GM15510 (cell line): ENCODE data around the gene CNTNAP5.

ENCODE experiments used
- POLR2A ChIP-seq: IDR thresholded peaks from 3 replicates; pipeline ENCODE4 v1.6.1; 2011; ENCODE audit warnings: borderline replicate concordance; ENCODE audit not compliant: insufficient read length; ENCODE audit errors: extremely low read depth

Gene CNTNAP5

DNA sequence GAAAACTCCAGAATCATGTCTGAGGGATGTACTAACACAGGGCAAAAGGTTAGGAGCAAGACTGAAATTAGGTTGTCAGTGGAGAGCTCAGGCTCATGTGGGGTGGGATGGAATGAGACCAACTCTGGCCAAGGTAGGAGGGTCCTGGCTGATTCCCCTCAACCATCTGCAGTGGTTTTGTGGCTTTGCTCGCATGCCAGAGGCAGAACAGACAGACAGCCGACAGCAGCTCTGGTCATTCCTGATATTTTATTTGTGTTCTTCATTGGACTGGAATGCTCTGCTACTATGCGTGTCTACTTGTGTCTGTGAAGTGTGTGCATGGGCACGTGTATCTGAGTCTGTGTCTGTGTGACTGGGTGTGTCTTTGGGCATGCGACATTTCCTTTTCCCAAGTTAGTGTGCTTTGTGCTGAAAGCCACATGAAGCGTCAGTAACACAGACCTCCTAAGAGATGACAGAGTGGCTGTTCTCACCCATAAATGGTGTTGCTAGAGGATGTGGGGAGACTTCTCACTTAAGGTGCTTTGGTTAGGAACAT is 239.5 kb downstream of the CNTNAP5 start:
- TF ChIP-seq POLR2A = no peak

DNA sequence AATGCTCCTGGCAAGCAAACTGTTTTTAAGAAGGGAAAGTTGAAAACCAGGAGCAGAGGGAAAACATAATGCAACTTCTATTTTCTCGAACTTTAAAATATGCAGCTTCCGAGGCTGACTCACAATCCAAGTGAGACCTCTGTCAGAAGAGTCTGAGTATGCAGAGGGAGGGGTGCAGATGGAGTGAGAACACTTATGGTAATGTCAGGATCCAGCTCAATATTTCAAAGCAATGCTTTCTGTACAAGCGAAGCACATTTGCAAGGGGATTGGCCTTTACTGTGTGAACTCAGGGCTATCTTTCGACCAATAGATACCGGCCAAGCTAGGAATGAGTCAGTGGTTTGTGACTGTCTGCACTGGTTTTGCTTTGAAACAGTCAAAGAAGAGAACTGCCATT is 242.7 kb downstream of the CNTNAP5 start:
- TF ChIP-seq POLR2A = no peak

DNA sequence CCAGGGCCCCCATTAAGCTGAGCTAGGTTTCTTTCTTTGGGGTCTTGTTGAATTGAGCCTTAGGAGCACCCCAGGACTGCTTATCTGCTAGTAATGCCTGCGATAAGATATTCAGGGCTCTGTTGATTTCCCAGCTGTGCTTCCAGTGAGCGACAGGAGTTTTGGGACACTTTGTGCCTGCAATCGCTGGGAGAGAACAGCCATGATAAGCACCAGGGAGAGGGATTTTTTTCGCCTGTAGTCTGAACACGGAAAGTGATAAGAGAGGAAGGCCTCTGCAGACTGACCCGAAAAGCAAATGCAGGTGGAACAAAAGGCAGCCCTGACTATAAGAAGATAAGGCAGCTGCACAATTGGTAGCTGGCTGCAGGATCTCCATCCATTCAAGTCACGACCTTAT is 244.3 kb downstream of the CNTNAP5 start:
- no peak for TF ChIP-seq POLR2A

DNA sequence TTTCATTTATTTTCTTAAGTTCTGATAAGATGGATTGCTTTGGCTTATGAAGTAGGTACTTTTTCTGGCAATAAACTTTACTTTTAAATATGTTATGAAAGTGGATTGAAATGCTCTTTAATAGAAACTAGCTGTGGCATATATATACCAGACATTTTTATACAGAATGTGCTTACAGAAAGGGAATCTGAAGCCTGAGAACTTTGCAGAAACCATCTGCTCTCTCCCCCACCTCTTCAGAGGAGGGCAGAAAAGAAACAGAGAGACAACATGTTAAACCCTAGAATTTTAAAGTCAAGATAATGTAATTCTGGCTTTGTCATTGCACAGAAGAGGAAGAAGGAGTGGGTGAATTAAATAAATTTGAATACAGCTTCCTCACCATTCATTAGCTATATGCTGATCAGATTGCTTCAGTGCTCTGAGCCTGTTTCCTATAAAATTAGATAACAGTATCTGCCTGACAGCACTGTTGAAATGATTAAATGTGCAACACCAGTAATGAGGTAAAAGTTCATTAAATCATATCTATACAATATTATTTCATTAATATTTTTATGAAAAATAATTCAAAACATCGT is 247.3 kb downstream of the CNTNAP5 start:
- no peak for TF ChIP-seq POLR2A

DNA sequence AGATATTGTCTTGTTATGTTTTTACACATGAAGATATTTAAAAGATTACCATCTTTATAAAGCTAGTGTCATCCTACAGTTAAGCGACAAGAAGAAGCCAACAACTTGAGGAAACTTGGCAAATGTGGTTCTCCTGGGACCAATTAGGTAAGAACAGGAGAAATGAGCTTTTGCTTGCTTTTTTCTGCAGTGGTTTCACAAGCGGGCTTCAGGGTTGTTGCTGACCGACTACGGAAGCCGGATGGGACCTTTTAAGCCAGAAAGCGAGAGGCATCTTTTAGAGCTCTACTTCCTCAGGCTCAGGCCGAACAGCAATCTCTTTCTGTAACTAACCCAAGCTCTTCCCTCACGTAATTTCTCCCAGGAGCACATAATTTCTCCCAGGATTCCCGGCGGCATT is 256.5 kb downstream of the CNTNAP5 start:
- no peak for TF ChIP-seq POLR2A

DNA sequence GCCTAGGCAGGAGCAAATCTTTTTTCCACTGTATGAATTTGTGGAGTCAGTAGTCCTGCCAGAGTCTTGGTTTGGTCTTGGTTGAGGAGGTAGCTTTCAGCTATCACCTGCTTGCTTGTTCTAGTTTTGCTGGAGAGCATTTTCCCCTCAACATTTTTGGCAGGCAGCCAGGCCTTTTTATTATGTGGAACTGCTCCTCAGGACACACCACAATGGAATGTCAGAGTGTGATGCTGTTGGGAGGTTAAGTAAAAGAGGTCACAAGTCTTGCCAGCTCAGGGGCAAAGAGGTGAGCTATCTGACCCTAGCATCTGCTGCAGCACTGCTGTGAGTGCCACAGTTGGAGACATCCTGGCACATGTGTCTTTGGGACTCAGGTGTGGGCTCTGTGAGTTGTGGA is 258.0 kb downstream of the CNTNAP5 start:
- no peak for TF ChIP-seq POLR2A

DNA sequence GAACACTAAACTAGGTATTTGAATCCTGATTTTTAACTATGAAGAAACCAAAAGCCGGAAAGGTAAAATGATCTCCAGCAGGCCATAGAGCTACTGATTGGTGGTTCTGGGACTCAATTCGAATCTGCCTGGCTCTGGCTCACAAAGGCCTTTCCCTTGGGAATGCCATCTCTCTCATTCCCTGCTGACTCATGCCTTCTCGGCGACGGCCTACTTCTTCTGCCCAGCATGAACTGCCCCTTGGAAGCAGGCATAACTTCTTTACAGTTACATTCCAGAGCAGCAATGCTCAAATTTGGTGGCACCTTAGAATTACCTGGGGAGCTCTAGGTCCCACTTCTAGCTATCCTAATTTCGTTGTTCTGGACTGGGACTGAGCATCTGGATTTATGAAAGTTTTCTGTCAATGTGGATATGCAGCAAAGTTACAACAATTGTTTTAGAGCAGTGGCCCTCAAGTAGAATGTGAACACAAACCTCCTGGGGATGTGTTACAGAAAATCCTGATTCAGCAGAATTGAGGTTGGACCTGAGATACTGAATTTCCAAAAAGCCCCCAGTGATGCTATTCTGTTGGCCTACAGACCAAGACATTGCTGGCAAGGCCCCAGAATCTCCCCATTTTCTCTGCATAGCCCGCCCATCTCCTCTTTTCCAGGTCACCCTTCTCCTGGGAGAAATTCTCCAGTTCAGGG is 261.1 kb downstream of the CNTNAP5 start:
- TF ChIP-seq POLR2A = no peak

DNA sequence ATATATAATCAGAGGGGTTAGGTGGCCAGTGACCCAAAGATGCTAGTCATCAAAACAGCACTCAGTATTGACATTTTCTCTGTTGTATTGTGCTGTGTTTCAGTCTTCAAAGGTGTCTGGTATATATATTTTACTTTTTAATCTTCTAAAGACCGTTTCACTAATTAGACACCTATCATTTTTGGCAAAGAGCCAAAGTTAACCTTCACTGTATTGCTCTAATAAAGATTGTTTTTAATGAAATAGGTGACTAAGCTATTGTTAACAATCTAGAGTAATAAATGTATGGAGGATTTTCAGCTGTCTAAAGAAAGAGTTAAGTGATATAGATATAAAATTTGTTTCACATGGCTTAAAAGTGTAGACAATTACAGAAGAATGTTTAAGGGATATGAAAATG is 264.0 kb downstream of the CNTNAP5 start:
- TF ChIP-seq POLR2A = no peak

DNA sequence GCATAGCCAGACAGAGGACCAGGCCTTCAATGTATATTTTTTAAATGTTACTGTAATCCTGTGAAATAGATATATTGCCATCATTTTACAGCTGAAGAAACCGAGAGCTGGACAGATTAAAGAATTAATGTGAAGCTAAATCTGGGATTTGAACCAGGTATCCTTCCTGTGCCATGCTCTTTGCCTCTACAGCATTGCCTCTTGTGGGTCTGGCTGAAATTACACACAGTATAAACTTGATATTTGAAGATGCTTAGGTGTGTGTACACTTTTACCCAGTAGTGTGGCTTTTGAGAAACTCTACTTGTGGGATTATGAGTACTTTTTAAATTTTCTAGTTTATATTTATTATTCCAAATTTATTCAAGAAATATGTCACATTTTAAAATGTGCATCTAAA is 264.5 kb downstream of the CNTNAP5 start:
- TF ChIP-seq POLR2A = no peak

DNA sequence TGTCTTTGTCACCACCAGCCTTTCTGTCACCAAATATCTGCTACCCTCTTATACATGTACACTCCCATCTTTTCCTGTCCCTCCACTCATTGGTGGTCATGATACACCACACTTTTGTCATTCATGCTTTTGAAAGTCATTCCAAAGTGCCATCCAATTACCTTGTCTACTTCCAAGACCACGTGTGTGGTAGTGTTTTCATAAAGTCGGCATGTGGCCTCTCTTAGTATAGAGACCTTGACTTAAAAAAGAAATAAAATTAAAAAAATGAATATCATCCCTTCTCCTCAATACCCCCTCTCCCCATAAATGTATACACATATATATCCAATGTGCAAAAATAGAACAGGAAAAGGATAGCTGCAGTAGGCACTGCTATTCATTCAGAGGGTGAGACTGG is 271.4 kb downstream of the CNTNAP5 start:
- TF ChIP-seq POLR2A = no peak

DNA sequence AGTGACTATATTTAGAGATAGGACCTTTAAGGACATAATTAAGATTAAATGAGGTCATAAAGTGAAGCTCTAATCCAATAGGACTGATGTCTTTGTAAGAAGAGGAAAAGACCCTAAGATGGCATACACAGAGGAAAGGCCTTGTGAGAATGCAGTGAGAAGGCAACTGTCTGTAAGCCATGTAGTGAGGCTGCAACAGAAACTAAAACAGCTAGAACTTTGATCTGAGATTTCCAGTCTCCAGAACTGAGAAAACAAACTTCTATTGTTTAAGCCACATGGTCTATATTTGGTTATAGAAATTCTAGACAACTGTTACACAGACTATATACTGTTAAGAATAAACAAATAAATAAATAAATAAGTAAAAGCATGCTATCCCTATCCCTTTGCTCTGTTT is 276.8 kb downstream of the CNTNAP5 start:
- TF ChIP-seq POLR2A = no peak

DNA sequence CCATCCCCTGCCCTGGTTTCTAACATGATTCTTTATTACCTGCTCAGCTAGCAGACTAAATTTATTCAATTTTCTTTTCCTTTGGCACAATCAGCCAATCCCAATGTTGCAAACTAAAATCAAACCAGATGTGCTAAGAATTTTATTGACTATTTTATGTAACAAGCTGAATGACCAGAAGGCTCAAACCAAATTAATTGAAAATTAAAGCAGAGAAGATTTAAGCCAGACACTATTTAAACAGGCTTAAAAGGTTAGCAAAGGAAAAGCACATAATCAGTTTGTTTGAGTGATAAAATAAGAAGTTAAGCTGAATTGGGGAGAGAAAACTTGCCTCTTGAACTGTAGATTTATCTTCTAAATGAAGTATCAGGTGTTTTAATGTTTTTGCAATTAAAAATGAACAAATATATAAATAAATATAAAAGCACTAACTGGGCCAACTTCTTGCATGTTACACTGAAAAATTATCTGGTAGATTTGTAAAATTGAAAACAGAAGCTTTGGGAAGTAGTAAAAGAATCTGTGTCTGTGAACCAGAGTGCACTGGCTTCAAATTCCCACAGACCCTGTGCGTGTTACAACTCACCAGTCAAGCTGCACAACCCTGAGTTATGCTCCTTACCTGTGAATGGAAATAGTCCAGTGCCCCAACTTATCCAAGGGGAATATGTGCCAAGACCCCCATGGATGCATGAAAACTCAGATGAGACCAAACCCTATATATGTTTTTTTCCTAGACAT is 283.4 kb downstream of the CNTNAP5 start:
- no peak for TF ChIP-seq POLR2A

DNA sequence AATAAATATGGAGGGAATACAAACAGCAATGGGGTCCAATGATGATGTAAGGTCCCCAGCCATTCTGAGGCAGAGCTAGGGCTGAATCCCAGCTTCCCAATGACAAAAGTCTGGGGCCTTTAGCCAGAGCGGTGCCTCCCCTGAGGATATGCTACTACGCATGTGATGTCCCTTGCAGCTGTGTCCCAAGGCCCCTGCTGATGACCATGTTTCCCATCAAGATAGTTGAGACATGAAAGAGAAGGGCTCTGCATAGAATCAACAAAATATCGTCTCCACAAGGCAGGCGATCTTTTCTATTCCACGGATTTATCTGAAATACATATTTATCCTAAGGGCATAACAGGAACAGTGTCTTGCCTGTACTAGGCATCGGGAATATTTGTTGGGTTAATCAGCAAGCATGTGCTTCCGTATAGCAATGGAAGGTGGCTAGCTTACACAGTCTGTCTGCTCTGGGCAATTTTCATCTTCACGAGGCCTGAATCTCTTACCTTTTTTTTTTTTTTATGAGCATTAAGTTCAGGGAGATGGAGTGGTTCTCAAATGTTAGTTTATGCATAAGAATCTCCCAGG is 284.6 kb downstream of the CNTNAP5 start:
- TF ChIP-seq POLR2A = no peak

DNA sequence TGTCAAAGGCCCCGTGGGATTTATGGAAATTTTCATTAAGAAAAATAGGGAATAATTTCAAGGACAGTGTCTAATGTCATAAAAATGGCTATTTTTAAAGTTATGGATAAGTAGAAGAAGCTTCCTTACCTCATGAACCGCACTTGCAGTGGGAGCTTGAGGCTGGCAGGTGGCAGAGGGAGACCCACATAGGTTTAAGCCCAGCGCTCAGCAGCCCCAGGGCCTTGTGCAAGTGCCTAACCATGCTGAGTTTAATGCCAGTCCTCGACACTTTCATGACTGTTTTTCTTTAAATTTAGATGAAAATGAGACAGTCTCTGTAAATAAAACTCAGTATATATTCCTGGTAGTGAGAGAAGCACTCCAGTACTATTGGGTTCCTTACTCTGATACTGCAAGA is 285.6 kb downstream of the CNTNAP5 start:
- no peak for TF ChIP-seq POLR2A

DNA sequence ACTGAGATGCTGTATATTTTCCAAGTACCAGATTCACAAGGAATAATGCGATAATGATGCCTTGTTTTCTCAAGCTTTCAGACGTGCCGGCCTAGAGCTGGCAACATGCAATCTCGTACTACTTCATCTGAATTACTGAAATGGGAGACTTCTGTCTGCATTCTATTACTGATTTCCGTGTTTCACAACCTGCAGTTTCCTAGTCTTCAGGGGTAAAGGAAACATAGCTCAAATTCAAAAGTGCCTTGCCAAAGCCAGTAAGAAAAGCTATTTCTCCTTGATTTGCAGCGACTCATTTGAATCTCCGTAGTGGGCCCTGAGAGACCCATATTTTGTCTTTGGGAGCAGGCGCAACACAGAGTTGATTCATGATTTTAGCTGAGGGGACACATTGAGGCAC is 289.0 kb downstream of the CNTNAP5 start:
- TF ChIP-seq POLR2A = no peak

DNA sequence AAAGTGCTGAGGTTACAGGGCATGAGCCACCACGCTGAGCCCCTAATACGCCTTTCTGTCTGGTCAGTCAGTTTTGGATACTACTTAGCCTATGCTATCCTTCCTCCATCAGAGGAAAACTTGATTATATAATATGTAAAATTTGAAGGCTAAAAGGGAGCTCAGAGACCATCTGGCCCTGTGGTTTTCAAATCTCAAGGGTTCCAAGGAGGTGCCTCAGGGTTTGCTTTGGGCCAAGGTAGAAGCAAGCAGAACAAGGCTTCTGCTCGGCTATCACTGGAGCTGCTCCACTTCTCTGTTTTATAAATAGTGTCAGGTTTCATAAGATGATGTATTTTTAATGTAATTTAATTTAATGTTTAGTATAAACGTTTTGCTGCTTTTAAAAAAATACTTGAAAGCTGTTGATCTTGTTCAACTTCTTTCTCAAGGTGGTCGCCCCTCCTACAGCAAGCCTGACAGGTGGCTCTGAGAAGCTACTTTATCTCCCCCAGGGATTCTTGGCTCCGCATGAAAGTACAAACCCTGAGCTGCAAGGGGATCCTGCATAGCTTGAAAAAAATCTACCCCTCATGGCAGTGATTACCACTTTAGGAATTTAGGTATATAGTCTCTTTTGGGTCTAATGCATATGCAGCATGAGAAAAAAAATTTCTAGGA is 290.3 kb downstream of the CNTNAP5 start:
- no peak for TF ChIP-seq POLR2A

DNA sequence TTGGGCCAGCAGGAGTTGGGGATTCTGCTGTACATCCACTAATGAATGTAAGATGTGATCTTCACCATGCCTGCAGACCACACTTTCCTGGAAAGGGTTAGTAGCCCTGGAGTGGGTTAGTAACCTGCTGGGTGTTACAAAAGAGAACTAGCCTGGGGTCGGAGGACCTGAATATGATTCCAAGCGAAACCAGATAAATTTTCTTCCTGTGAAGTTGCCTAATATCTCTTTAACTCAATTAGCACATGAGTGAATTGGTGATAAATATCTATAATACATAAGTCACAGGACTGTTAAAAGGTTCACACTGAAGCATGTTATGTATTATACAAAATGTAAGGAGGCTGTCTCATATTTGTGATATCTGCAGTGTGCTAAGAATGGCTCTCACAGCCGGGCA is 291.0 kb downstream of the CNTNAP5 start:
- TF ChIP-seq POLR2A = no peak
